Sigmoid colon (tissue), 4 donors: ENCODE data around the gene FREM1.

ENCODE experiments used
- CTCF ChIP-seq, 4 experiments: fragments of 450-650 bp in 3 of 4; fragments of 200-600 bp in 1 of 4; IDR thresholded peaks; one replicate each; pipeline ENCODE4 v1.5.1; 2016 to 2019; ENCODE audit warnings: antibody characterized with exemption in 4 of 4, mild to moderate bottlenecking in 3 of 4, moderate library complexity in 2 of 4
- POLR2AphosphoS5 ChIP-seq, 4 donors: sonication (generic); formaldehyde crosslinking; IDR thresholded peaks; one replicate each; pipeline ENCODE4 v1.6.1; 2017; ENCODE audit warnings: antibody characterized with exemption in 4 of 4

GRCh38 chr9:14730461-14730898 lies 179.7 kb downstream of the FREM1 start:
- TF ChIP-seq CTCF (IDR thresholded peaks at IDR 0.05) (no peak), POLR2AphosphoS5 (IDR thresholded peaks at IDR 0.05) (no peak)
